Stimulated activated CD8-positive, alpha-beta memory T cell treated with anti-CD3 and anti-CD28 coated beads, Interleukin-4, amount 100 ng/mL, for 4 hours (primary cell): Measurements from ENCODE around the gene TRHDE.
"Not testable (repeated sequence)": the region's sequence is repeated elsewhere in the genome, so short reads cannot be mapped to it uniquely, and the experiment has no call there.

Source experiments
- DNase-seq, 2 donors: peaks; one replicate each; pipeline ENCODE4 v3.0.0-alpha.2; 2020; ENCODE audit warnings: low read depth in 2 of 2, low spot score in 1 of 2

TRHDE gene

DNA sequence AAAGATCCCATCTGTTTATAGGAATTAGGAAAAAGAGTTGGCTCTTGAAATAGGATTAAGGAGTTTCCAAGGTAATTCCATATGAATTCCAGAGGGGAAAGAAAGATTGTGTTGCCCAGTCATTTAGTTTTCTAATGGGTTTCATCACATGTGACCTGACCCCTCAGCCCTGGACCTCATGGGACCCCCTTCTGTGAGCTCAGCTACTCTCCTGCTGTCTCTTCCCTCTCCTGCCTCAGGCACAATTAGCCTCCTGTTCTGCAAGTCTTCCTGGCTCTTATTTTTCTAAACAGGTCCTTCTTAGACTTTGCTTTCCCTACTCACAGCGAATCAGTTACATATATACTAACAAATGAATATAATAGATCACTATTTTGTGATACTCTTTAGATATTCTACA is 237.7 kb downstream of the TRHDE start:
- DNase-seq: no peak

DNA sequence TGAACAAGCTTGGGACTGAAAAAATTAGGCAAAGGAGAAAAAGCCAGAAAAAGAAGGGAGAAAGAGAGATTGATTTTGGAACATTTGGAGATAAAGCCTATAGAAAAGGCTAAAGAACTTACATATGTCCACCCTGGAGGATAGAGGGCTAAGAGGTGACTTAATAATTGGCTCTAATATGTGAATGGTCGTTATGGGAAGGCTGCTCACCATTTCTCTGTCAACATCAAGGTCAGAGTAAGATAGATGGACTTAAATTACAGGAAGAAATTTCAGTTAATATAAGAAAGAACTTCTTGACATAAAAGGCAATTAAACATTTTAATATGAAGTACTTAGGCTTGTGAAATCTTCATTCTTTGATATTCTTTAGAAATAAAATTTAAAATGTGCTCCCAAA is 238.6 kb downstream of the TRHDE start:
- no peak for DNase-seq

DNA sequence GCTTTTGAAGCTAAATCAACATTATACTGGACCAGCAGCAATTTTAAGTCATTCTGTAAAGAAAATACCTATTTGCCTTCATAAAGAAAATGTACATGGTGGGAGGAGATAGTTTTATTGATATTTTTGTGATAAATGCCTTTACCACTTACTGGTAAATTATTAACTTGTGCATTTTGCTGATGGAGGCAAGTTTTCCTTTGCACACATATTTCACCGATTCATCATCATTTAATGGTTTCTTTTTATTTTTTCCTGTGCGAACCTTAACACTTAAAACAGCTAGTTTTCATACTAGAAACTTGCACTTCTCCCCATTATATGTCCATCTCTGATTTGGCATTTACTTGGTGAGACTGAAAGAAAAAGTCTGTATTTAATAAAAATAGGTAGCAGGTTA is 239.3 kb downstream of the TRHDE start:
- DNase-seq: no peak

DNA sequence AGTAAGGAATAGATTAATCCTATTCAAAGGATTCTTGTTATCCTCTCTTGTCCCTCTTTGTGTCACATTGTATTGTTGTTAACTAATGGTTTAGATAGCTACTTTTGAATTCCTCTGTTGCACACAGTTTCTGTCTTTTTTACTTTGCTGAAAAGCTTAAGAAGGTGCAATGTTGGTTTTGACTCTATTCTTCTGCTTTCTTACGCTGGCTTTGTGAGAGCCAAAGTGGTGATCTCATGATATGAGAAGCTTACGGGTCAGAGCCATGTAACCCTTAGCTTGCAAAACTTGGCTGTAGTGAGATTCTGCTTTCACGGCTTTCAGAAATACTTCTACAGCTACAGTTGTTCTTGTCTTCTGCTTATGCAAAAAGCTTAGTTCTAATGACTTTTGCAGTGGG is 239.7 kb downstream of the TRHDE start:
- DNase-seq: no peak

DNA sequence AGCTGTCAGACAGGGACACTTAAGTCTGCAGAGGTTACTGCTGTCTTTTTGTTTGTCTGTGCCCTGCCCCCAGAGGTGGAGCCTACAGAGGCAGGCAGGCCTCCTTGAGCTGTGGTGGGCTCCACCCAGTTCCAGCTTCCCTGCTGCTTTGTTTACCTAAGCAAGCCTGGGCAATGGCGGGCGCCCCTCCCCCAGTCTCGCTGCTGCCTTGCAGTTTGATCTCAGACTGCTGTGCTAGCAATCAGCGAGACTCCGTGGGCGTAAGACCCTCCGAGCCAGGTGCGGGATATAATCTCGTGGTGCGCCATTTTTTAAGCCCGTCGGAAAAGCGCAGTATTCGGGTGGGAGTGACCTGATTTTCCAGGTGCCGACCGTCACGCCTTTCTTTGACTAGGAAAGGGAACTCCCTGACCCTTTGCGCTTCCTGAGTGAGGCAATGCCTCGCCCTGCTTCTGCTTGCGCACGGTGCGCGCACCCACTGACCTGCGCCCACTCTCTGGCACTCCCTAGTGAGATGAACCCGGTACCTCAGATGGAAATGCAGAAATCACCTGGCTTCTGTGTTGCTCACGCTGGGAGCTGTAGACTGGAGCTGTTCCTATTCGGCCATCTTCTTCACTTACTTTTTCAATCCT is 248.0 kb downstream of the TRHDE start:
- not testable (repeated sequence) for DNase-seq

DNA sequence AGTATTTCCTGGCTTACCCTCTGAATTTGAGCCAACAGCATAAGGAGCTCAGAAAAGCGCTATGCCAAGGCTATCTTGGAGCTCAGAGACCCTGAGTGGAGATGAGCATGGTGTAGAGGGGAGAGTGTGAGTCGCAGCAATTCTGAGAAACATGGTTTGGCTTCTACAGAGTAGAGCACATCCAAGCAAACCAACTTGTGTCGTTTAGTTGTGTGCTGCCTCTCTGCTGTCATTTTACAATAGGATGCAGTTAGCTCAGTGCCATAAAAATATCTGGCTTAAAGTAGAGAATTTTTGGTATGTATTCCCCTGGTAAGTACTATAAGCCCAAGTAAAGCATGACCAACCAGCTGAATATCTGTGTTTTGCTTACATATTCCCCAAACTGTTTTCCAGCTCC is 249.2 kb downstream of the TRHDE start:
- DNase-seq: no peak

DNA sequence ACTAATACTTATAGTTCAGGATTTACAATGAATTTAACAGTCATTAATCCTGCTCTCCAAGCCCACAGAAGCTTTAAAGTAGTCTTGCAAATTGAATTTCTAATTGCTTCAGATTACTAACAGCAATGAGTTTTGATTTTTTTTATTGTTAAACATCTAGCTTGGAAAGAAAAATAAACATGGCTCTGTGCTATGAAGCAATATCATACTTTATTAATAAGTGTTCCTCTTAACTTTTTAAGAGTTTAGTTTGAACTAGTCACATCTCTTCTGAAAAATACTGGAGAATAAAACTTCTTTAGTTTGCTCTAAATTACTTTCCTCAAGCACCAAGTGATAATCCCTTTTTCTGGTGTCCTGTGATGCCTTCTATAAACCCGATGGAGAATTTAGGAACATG is 250.2 kb downstream of the TRHDE start:
- no peak for DNase-seq

DNA sequence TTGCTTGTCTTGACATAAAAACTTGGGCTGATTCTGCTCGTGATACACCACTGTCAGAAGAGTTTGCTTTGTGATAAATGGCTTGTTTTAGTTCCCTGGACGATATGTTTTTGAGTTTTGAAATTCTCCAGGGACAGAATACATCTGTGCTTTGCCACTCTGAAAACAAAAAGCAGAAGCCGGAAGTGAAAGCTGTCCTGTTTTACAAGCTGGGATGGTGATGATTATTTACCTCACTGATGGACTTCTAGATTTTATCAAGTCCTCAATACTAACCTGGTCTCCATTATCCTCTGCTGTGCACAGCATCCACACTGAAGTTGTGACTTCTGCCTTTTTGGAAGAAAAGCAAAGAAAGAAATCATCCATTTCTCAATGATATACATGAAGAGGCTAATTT is 251.6 kb downstream of the TRHDE start:
- DNase-seq: no peak

DNA sequence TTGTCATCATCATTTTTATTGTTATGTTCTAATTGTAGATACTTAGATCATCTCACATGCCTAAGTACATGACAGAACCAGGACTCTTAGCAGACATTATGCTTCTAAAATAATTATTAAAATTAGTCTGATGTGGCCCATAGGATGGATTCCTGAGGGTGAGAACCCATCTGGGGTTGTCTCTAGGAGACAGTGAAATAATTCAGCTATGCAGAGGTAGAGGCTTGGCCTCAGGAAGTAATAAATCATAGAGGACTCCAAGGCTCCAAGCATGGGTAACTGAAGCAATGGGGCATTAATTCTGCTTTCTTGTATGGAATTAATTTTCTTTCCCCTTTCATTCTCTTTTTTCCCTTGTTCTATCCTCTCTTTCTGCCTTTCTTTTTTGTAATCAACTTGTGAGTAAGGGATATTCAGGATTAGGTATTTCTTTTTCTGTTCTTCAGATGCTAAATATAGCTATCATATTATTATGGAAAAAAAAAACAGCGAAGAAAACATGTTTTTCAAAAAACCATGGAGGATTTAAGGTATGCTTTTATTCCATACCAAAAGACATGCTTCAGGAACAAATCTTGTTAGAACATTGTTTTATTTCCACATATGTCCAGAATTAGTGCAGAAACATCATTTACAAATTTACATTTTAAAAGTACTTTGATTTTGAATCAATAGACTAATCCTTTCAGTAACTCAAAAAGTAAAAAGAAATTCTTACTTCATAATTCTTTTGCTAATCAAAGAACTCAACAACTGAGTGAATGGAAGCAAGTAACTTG is 263.2 kb downstream of the TRHDE start:
- DNase-seq: no peak

DNA sequence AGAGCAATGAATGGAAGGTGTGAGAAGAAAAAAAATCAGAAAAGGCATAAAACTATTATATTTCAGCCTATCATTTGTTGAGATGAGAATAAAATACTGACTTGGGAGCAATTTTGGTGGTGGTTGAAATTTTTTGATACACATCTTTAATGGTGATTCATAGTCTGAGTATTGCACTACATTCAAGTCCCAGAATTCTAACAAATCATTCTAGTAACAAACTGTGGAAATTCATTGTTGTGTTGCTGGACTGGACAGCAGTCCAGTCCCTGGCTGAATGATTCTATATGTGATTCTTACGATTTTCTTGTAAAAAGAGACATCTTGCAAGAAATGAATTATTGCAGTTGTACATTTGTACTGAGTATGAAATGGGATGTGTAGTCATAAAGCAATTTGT is 268.6 kb downstream of the TRHDE start:
- no peak for DNase-seq

DNA sequence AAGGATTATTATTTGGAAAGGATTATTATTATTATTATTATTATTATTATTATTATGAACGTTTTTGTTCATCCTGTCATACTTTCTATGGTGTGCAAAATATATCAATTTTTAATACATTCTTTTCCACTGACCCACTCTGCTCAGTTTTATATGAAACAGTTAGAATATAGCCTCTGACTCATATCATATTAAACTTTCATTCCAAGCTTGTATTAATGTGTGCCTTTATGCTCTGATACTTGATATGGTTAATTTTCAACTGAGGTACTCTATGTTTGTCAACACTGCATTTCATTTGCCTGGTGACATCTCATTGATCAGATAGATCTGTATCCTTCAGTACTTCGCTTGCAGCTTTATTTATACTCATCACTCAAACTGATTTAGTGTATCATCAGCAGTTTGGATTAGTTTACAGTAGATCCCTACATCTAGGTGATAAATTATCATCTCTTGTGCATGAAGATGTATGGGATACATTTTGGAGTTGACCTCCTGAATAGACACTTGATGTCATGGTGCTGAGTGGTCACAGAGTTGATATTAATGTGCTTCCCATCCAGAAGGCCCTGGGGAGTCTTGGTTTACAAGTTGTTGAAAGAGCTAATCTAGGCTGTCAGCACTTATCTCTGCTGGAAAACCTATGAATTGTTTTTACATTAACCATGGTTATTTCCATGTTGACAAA is 271.8 kb downstream of the TRHDE start:
- no peak for DNase-seq

DNA sequence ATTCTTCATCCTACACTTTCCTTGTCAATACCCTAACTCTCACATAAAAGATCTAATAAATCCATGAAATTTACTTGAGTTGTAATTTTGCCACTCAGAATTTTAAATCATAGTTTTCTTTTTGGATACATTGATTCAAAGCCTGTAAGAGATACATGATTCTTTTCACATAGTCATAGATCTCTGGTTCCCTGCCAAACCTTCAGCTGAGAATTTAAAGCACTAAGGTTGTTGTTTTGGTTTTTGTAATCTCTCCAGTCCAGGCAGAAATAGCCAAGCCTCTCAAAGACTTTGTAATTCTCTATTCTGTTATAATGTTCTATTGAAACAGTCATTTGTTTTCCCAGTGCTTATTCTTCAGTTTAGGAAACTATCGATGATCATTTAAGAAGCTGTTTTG is 273.9 kb downstream of the TRHDE start:
- no peak for DNase-seq

DNA sequence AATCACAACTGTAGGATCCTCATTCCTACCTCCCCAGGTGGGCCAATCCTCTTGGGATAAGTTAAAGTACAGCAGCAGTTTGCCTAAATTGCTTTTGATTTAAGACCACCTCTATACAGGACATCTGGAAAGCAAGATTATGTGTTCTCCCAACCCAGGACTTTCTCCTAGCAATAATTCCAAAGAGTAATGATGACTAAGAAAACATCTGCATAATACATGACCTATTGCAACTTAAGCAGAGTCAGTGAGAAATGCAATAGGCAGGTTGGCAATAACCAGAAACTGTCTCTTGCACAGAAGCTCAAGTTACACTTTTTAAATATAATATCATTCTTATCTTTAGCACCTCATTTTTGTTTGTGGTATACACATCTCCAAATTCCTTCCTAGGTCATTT is 275.4 kb downstream of the TRHDE start:
- DNase-seq: no peak

DNA sequence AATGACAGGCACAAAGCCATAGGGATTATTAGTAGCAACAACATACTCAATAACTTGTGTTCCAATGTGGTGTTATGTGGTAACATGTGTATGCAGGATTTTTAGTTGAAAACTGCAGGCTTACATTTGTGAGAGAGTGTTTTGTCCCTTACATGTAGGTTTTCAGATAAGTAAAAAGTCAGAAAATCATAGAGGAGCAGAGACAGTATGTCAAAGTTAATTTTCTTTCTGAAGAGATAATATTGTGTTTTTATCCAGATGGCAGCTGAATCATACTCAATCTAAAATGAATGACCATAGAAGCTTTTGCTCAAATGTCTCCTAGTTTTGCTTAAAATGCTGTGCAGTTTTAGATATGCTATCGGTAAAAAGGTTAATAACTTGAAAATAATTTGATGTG is 277.0 kb downstream of the TRHDE start:
- DNase-seq: no peak

DNA sequence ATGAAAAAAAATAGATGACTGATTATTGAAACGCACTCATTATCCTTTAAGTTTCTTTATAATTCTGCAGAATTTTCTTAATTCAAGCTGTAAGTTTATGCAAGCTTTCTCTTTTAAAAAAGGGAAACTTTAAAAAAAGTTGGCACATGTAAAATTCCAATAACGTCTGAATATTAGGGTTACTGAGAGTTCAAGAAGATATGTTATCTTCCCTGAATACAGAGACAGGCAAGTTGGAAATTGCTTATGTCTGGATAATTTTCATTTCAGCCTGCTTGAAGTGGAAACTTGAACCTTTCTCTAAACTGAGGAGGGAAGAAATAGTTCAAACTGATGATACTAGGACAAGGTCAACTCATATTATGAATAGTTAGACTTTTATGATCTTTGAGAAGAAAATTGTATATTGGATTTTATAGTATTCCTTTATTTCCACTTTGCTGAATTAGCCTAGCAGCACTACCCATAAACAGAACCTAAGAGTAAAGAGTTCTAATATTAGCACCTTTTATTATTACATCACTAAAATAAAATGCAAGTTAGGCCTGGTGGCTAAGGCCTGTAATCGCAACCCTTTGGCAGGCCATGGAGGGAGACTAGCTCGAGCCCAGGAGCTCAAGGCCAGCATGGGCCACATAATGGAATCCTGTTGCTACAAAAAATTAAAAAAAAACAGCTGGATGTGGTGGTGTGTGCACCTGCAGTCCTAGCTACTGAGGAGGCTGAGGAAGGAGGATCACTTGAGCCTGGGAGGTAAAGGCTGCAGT is 288.0 kb downstream of the TRHDE start:
- DNase-seq: no peak

DNA sequence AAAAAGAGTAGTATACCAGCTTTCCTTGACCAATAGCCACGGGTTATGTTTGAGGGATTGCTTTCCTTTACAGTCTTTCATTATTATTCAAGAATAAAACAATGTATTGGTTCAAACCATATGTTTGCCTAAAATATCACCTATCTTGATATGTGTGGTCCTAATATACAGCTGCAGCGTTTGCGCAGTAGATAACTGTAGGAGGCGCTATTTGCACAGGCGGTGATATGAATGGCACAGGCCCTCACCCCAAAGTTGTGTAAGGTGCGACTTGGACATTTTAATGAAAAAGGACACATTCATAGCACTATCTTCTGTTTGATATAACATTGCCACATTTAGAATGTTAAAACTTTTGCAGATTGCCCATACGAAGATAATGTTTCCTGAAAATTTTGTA is 298.4 kb downstream of the TRHDE start:
- no peak for DNase-seq

DNA sequence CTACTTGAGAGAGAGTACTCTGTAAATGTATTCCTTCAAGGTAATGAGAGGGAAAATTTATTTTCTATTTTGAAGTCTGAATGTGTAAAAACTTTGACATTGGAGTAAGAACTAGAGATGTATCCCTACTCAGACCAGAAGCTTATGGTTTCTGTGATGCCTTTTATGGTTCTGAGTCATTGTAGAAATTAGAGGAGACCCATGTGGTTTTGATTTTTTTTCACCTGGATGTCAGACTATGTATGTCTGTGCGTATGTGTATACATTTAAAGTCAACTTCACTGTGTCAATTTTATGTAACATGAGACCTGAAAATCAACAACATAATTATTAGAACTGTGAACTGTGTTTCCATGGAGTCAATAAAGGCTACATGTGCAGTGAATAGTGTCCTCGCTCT is 302.0 kb downstream of the TRHDE start:
- DNase-seq: no peak

DNA sequence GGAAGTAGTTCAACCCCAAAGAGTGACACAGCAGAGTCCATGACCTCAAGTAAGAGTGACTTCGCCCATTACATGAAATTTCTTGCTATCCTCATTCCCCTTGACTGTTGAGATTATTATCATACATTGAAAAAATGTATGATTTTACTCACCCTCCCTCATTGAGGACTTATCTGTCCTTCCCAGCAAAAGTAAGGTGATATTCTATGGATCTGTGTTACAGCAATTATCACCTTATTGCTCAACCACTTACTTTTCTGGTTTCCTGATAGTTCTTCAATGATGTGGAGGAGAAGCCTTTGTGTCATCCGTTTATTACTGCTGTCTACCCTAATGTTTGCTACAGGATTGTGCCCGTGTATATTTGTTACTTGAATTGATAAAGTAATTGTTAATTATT is 306.2 kb downstream of the TRHDE start:
- no peak for DNase-seq

DNA sequence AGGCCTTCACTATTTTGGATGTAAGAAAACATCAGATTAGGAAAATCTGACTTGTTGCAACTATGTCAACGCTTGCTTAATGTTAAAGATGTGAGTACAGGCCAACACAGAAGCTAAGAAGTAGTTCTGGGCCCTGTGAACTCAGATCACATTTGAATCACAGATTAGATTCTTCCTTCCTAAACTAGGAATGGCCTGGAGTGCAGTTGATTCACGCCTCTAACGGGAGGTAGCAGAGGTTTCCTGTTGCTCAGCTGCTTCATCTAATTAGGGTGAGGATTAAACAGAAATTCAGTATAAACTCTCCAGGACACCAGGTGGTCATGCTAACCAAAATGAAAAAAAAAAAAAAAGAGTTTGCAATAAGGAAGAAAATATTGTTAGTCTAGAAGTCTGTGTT is 314.3 kb downstream of the TRHDE start:
- no peak for DNase-seq

DNA sequence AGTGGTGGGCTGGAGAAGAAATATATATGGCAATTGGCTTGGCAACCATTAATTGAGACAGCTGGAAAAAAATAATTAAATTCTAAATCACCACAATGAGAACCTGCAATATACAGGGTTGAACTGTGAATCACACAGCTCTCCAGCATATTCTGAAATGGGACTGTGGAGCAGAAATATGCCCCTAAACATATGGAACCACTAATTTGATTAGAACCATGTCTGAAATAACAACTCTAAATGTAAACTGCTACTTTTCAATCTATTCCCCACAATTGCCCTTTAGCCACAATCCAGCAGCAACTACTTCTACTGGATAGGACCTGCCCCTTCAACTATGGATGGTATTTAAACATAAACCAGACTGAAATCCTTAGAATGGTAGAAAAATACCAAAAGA is 330.4 kb downstream of the TRHDE start:
- DNase-seq: no peak

DNA sequence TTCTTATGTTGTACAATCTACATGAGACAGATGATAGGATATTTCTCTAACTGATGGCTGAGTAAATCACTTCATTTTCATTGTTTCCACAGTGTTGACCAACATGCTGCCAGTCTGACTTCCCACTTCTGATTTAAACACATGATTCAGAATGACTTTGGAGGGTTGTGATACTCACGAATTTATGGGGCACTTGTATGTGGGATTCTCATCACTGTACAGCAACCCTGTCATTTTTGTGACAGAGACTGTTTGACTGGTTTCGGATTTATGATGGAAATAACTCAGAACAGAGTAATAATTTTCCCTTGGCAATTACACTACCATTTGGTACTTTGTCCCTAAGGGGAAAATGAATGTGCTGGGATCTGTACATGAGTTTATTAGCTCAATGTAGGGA is 333.8 kb downstream of the TRHDE start:
- no peak for DNase-seq

DNA sequence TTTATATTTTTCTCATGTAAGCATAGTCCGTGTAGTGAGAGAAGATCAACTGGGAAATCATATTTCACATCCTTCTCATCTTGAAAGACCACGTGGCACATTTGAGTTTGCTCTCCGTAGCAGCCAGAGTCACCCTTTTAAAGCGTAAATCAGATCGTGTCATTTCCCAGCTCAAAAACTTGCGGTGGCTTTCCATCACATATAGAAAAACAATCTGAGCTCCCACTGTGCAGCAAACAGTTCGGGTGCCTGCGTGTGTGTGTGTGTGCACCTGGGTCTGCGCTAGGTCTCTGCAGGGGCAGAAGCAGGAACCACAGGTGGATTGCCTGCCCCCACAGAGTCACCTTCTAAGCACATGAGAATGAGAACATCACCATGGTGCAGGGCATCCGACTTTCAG is 338.2 kb downstream of the TRHDE start:
- DNase-seq: no peak
